ENCODE measurements around the gene DMC1. TPM values are rescaled to one million over a fixed set of nuclear protein-coding genes. Genes with fewer than 3 reads are reported as not detected.

Gene DMC1
- total RNA-seq, 1 donor from 2014 or later: 1.4 TPM

- peak; percentile 92 for DNase-seq (ENCODE audit: extremely low spot score, unreplicated experiment)
- peak; percentile 12 for TF ChIP-seq CTCF (IDR thresholded peaks at IDR 0.05)
- Mint-ChIP-seq H3K9me3 (ENCODE audit: unreplicated experiment) (no peaks in the 10 kb centered on the region), H3K4me3 (ENCODE audit: unreplicated experiment) (peak overlapping the region; percentile 97), H3K27ac (ENCODE audit: unreplicated experiment) (peak overlapping the region; percentile 100), H3K27me3 (ENCODE audit: unreplicated experiment) (no peaks in the 10 kb centered on the region), H3K36me3 (ENCODE audit: unreplicated experiment) (peaks cover 34% of the 10 kb centered on the region), H3K4me1 (ENCODE audit: unreplicated experiment) (peaks cover 36% of the 10 kb centered on the region)
These were observed 64.4 kb downstream of the DMC1 start for GRCh38 chr22:38505541-38506117.

GRCh38 chr22:38504731-38505540 lies 65.0 kb downstream of the DMC1 start:
- Mint-ChIP-seq H3K27me3 (ENCODE audit: unreplicated experiment) (no peaks in the 10 kb centered on the region), H3K36me3 (ENCODE audit: unreplicated experiment) (peaks cover 37% of the 10 kb centered on the region), H3K4me3 (ENCODE audit: unreplicated experiment) (peak overlapping the region; percentile 97), H3K4me1 (ENCODE audit: unreplicated experiment) (peaks cover 36% of the 10 kb centered on the region), H3K27ac (ENCODE audit: unreplicated experiment) (peak overlapping the region; percentile 95), H3K9me3 (ENCODE audit: unreplicated experiment) (no peaks in the 10 kb centered on the region)
- no peak for DNase-seq (ENCODE audit: extremely low spot score, unreplicated experiment)
- no peak for TF ChIP-seq CTCF (IDR thresholded peaks at IDR 0.05)

GRCh38 chr22:38503021-38503420 lies 67.0 kb downstream of the DMC1 start:
- peak overlapping the region; percentile 97 for H3K4me3 Mint-ChIP-seq (ENCODE audit: unreplicated experiment)
- H3K4me1 Mint-ChIP-seq (ENCODE audit: unreplicated experiment): peaks cover 40% of the 10 kb centered on the region
- no peak for TF ChIP-seq CTCF (IDR thresholded peaks at IDR 0.05)
- no peaks in the 10 kb centered on the region for H3K9me3 Mint-ChIP-seq (ENCODE audit: unreplicated experiment)
- no peak for DNase-seq (ENCODE audit: extremely low spot score, unreplicated experiment)
- H3K27me3 Mint-ChIP-seq (ENCODE audit: unreplicated experiment): no peaks in the 10 kb centered on the region
- H3K36me3 Mint-ChIP-seq (ENCODE audit: unreplicated experiment): peaks cover 53% of the 10 kb centered on the region
- H3K27ac Mint-ChIP-seq (ENCODE audit: unreplicated experiment): peak overlapping the region; percentile 95

GRCh38 chr22:38501797-38502672 lies 67.9 kb downstream of the DMC1 start:
- DNase-seq (ENCODE audit: extremely low spot score, unreplicated experiment): no peak
- Mint-ChIP-seq H3K9me3 (ENCODE audit: unreplicated experiment) (no peaks in the 10 kb centered on the region), H3K4me3 (ENCODE audit: unreplicated experiment) (peak overlapping the region; percentile 97), H3K27ac (ENCODE audit: unreplicated experiment) (peak overlapping the region; percentile 95), H3K27me3 (ENCODE audit: unreplicated experiment) (no peaks in the 10 kb centered on the region), H3K4me1 (ENCODE audit: unreplicated experiment) (peaks cover 40% of the 10 kb centered on the region), H3K36me3 (ENCODE audit: unreplicated experiment) (peaks cover 59% of the 10 kb centered on the region)
- no peak for TF ChIP-seq CTCF (IDR thresholded peaks at IDR 0.05)

All from osteocyte (in vitro differentiated cells).